ENCODE data around the gene FOXC1.

Gene FOXC1

DNA sequence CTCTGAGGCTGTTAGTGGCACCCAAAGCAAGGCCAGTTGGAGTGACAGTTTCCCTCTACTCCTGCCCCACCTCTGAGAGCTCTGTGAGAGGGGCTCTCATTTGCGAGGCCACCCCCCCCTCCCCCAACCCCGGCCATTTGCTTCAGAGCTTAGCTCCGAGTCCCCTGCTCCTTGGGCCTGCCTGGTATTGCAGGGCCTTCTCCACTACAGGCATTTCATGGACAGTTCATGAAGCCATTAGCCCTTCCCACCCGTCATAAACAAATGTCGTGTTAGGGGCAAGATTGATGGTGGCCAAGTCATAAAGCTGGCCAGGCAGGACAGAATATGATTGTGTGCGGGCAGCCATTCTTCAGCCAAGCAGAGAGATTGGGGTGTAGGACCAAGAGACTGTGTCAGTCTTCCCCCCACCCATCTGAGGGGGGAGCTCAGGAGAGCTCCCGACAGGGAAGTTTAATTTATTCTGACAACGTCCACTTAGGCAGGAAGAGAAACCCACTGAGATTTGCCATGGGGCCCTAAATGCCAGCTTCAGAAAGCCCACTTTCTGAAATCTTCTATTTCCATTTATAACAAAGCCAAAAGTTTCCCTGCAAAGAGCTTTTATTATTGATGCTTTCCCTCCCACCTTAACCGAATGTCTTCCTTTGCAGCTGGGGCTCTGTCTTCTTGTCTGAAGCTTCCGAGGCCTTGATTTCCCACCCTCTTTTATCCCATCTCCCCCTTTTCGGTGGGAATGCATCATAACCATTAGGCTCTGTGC lies 7.2 kb downstream of the FOXC1 start:
- no peaks in the 10 kb centered on the region for H3K36me3 ChIP-seq (ENCODE audit: insufficient read depth, low read length)
- no peak overlapping the region for H3K9ac ChIP-seq (ENCODE audit: low read depth, low read length)
- no peaks in the 10 kb centered on the region for H4K20me1 ChIP-seq (ENCODE audit: insufficient read depth, low read length)
- H2AFZ ChIP-seq (ENCODE audit: low read depth, low read length) = no peak overlapping the region
- TF ChIP-seq CTCF (IDR thresholded peaks at IDR 0.05; ENCODE audit: borderline replicate concordance, extremely low read depth, low read length, poor library complexity, severe bottlenecking) (no peak), EZH2 (IDR thresholded peaks at IDR 0.05; ENCODE audit: borderline replicate concordance, low read depth, low read length, severe bottlenecking) (no peak)
- H3K4me3 ChIP-seq (ENCODE audit: low read depth in 1 of 2, low read length in 2 of 2) = no peak overlapping the region
- H3K27ac ChIP-seq (ENCODE audit: low read length) = no peak overlapping the region
- no peaks in the 10 kb centered on the region for H3K9me3 ChIP-seq (ENCODE audit: insufficient read depth, low read length, severe bottlenecking)
- H3K4me1 ChIP-seq (ENCODE audit: insufficient read depth, low read length) = no peaks in the 10 kb centered on the region
- DNase-seq (no peak), ATAC-seq (ENCODE audit: insufficient read depth, low read depth) (no peak)
- no peak overlapping the region for H3K4me2 ChIP-seq (ENCODE audit: insufficient read depth, low read length)
- H3K79me2 ChIP-seq (ENCODE audit: insufficient read depth, low read length) = no peaks in the 10 kb centered on the region
- H3K27me3 ChIP-seq (ENCODE audit: insufficient read depth, low read length, poor library complexity) = no peaks in the 10 kb centered on the region

GRCh38 chr6:1617466-1618310 lies 8.0 kb downstream of the FOXC1 start:
- no peaks in the 10 kb centered on the region for H3K4me1 ChIP-seq (ENCODE audit: insufficient read depth, low read length)
- H3K9ac ChIP-seq (ENCODE audit: low read depth, low read length) = no peak overlapping the region
- no peak overlapping the region for H2AFZ ChIP-seq (ENCODE audit: low read depth, low read length)
- H3K36me3 ChIP-seq (ENCODE audit: insufficient read depth, low read length) = no peaks in the 10 kb centered on the region
- TF ChIP-seq CTCF (IDR thresholded peaks at IDR 0.05; ENCODE audit: borderline replicate concordance, extremely low read depth, low read length, poor library complexity, severe bottlenecking) (no peak), EZH2 (IDR thresholded peaks at IDR 0.05; ENCODE audit: borderline replicate concordance, low read depth, low read length, severe bottlenecking) (no peak)
- ATAC-seq (ENCODE audit: insufficient read depth, low read depth) (no peak), DNase-seq (no peak)
- H3K27ac ChIP-seq (ENCODE audit: low read length) = no peak overlapping the region
- H3K9me3 ChIP-seq (ENCODE audit: insufficient read depth, low read length, severe bottlenecking) = no peaks in the 10 kb centered on the region
- no peaks in the 10 kb centered on the region for H3K79me2 ChIP-seq (ENCODE audit: insufficient read depth, low read length)
- H3K27me3 ChIP-seq (ENCODE audit: insufficient read depth, low read length, poor library complexity) = no peaks in the 10 kb centered on the region
- no peak overlapping the region for H3K4me2 ChIP-seq (ENCODE audit: insufficient read depth, low read length)
- H3K4me3 ChIP-seq (ENCODE audit: low read depth in 1 of 2, low read length in 2 of 2) = no peak overlapping the region
- no peaks in the 10 kb centered on the region for H4K20me1 ChIP-seq (ENCODE audit: insufficient read depth, low read length)

GRCh38 chr6:1618311-1619097 lies 8.8 kb downstream of the FOXC1 start:
- no peak overlapping the region for H2AFZ ChIP-seq (ENCODE audit: low read depth, low read length)
- H3K9me3 ChIP-seq (ENCODE audit: insufficient read depth, low read length, severe bottlenecking) = no peaks in the 10 kb centered on the region
- H4K20me1 ChIP-seq (ENCODE audit: insufficient read depth, low read length) = no peaks in the 10 kb centered on the region
- H3K4me1 ChIP-seq (ENCODE audit: insufficient read depth, low read length) = no peaks in the 10 kb centered on the region
- no peak overlapping the region for H3K27ac ChIP-seq (ENCODE audit: low read length)
- H3K79me2 ChIP-seq (ENCODE audit: insufficient read depth, low read length) = no peaks in the 10 kb centered on the region
- no peak overlapping the region for H3K4me2 ChIP-seq (ENCODE audit: insufficient read depth, low read length)
- no peak overlapping the region for H3K9ac ChIP-seq (ENCODE audit: low read depth, low read length)
- H3K27me3 ChIP-seq (ENCODE audit: insufficient read depth, low read length, poor library complexity) = no peaks in the 10 kb centered on the region
- no peaks in the 10 kb centered on the region for H3K36me3 ChIP-seq (ENCODE audit: insufficient read depth, low read length)
- ATAC-seq (ENCODE audit: insufficient read depth, low read depth) (no peak), DNase-seq (no peak)
- no peak overlapping the region for H3K4me3 ChIP-seq (ENCODE audit: low read depth in 1 of 2, low read length in 2 of 2)
- TF ChIP-seq EZH2 (IDR thresholded peaks at IDR 0.05; ENCODE audit: borderline replicate concordance, low read depth, low read length, severe bottlenecking) (no peak), CTCF (IDR thresholded peaks at IDR 0.05; ENCODE audit: borderline replicate concordance, extremely low read depth, low read length, poor library complexity, severe bottlenecking) (no peak)
